ENCODE data around the gene LHX8.

DNA sequence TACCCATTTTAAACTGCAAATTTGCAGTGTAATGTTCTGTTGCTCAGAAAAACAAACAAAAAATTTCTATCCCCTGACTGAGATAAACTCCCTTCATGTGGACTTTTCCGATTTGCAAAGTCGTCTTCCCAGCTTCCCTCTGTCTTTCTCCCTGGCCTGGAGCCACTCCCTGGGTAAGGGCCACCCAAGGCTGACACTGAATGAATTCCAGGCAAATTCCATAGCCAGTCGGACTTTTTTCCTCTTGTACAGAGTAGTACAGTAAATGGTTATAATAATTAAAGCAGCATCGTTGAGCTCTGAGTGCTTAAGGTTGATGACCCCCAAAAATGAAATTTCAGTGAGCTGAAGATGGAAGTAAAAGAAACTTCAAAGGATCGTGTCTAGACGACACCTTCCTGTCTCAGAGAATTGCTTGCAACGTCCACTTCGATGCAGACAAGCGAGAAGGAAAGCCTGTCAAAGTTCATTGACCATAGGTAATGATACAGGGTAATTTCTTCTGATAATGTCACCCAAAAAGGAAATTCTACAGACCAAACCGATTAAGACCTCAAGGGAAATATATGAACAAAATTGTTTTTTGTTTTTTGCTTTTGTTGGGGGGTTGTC lies 33.6 kb upstream of the LHX8 start:
- TF ChIP-seq EZH2 (IDR thresholded peaks at IDR 0.05; ENCODE audit: low read length): no peak
- TF ChIP-seq, protein P1, sequence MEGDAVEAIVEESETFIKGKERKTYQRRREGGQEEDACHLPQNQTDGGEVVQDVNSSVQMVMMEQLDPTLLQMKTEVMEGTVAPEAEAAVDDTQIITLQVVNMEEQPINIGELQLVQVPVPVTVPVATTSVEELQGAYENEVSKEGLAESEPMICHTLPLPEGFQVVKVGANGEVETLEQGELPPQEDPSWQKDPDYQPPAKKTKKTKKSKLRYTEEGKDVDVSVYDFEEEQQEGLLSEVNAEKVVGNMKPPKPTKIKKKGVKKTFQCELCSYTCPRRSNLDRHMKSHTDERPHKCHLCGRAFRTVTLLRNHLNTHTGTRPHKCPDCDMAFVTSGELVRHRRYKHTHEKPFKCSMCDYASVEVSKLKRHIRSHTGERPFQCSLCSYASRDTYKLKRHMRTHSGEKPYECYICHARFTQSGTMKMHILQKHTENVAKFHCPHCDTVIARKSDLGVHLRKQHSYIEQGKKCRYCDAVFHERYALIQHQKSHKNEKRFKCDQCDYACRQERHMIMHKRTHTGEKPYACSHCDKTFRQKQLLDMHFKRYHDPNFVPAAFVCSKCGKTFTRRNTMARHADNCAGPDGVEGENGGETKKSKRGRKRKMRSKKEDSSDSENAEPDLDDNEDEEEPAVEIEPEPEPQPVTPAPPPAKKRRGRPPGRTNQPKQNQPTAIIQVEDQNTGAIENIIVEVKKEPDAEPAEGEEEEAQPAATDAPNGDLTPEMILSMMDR (optimal IDR thresholded peaks at IDR 0.05 in 1 of 3, IDR thresholded peaks at IDR 0.05 in 1 of 3, conservative IDR thresholded peaks at IDR 0.05 in 1 of 3; ENCODE audit: extremely low read depth in 1 of 3, insufficient read depth in 2 of 3, low read length in 3 of 3): no peak
